Dendritic cell treated with granulocyte-macrophage colony-stimulating factor and Interleukin-4, amounts not matched to agents 40 ng/mL and 50 ng/mL, for 4 days (primary cell): ENCODE measurements around the gene PALLD.
A peak's percentile ranks its signal among the peaks of the same experiment; 100 is the strongest.

Source experiments
- H3K27ac Mint-ChIP-seq: one replicate; pipeline ENCODE4 v1.8.0; 2022; ENCODE audit warnings: mild to moderate bottlenecking, mixed read lengths
- H3K27me3 Mint-ChIP-seq: one replicate; pipeline ENCODE4 v1.8.0; 2022; ENCODE audit warnings: mild to moderate bottlenecking, mixed read lengths
- H3K36me3 Mint-ChIP-seq: one replicate; pipeline ENCODE4 v1.8.0; 2022; ENCODE audit warnings: low read depth, mixed read lengths
- H3K4me1 Mint-ChIP-seq: one replicate; pipeline ENCODE4 v1.8.0; 2022; ENCODE audit warnings: low read depth, mixed read lengths
- H3K4me3 Mint-ChIP-seq: one replicate; pipeline ENCODE4 v1.8.0; 2022; ENCODE audit warnings: mild to moderate bottlenecking, moderate library complexity, mixed read lengths
- H3K9me3 Mint-ChIP-seq: one replicate; pipeline ENCODE4 v1.8.0; 2022; ENCODE audit warnings: mixed read lengths
- intact Hi-C: fragments of 100-400 bp; cut with micrococcal nuclease; formaldehyde crosslinking; loops from one replicate; pipeline ENCODE4 v1.15.0; 2022

PALLD gene

GRCh38 chr4:168731706-168732414 is 235.0 kb downstream of the PALLD start:
- Mint-ChIP-seq H3K9me3 (peaks cover 9% of the 10 kb centered on the region), H3K36me3 (peaks cover 9% of the 10 kb centered on the region), H3K4me3 (peak overlapping the region; percentile 34), H3K4me1 (peaks cover 58% of the 10 kb centered on the region), H3K27ac (peak overlapping the region; percentile 82), H3K27me3 (peaks cover 11% of the 10 kb centered on the region)
- intact Hi-C loops = loop anchor here (1.0 to 5.0 kb wide), 2 partner anchors 9 to 100 kb away; no protein-coding TSS in a partner anchor

- H3K9me3 Mint-ChIP-seq = peaks cover under 1% of the 10 kb centered on the region
- H3K36me3 Mint-ChIP-seq = peaks cover under 1% of the 10 kb centered on the region
- H3K27me3 Mint-ChIP-seq = peaks cover 13% of the 10 kb centered on the region
- H3K4me3 Mint-ChIP-seq = no peak overlapping the region
- intact Hi-C loops = loop anchor here (5.0 kb wide), 1 partner anchor 100 kb away; no protein-coding TSS in a partner anchor
- H3K27ac Mint-ChIP-seq = peak overlapping the region; percentile 82
- H3K4me1 Mint-ChIP-seq = peaks cover 56% of the 10 kb centered on the region
Observed at GRCh38 chr4:168732714-168733113, 235.9 kb downstream of the PALLD start.

GRCh38 chr4:168734703-168735678 is 238.1 kb downstream of the PALLD start:
- Mint-ChIP-seq H3K27ac (peak overlapping the region; percentile 6), H3K4me3 (no peak overlapping the region), H3K27me3 (peaks cover 10% of the 10 kb centered on the region), H3K4me1 (peaks cover 53% of the 10 kb centered on the region), H3K36me3 (no peaks in the 10 kb centered on the region), H3K9me3 (no peaks in the 10 kb centered on the region)
- intact Hi-C loops = loop anchor here (5.0 kb wide), 2 partner anchors 52 to 97 kb away; no protein-coding TSS in a partner anchor

- Mint-ChIP-seq H3K36me3 (no peaks in the 10 kb centered on the region), H3K27me3 (peaks cover 7% of the 10 kb centered on the region), H3K4me3 (no peak overlapping the region), H3K4me1 (peaks cover 46% of the 10 kb centered on the region), H3K27ac (peak overlapping the region; percentile 6), H3K9me3 (no peaks in the 10 kb centered on the region)
- intact Hi-C loops = loop anchor here (5.0 kb wide), 1 partner anchor 52 kb away; no protein-coding TSS in a partner anchor
Observed at GRCh38 chr4:168735735-168736134, 238.9 kb downstream of the PALLD start.

GRCh38 chr4:168736860-168737805 is 240.3 kb downstream of the PALLD start:
- intact Hi-C loops = loop anchor here (5.0 kb wide), 1 partner anchor 50 kb away; no protein-coding TSS in a partner anchor
- no peaks in the 10 kb centered on the region for H3K36me3 Mint-ChIP-seq
- H3K27me3 Mint-ChIP-seq = peaks cover 7% of the 10 kb centered on the region
- no peak overlapping the region for H3K4me3 Mint-ChIP-seq
- no peaks in the 10 kb centered on the region for H3K9me3 Mint-ChIP-seq
- H3K4me1 Mint-ChIP-seq = peaks cover 45% of the 10 kb centered on the region
- H3K27ac Mint-ChIP-seq = no peak overlapping the region

- peaks cover 45% of the 10 kb centered on the region for H3K4me1 Mint-ChIP-seq
- H3K4me3 Mint-ChIP-seq = no peak overlapping the region
Observed at GRCh38 chr4:168737806-168738172, 240.9 kb downstream of the PALLD start.

GRCh38 chr4:168739886-168740285 is 243.0 kb downstream of the PALLD start:
- no peaks in the 10 kb centered on the region for H3K36me3 Mint-ChIP-seq
- H3K4me3 Mint-ChIP-seq = no peak overlapping the region
- peaks cover 14% of the 10 kb centered on the region for H3K27me3 Mint-ChIP-seq
- intact Hi-C loops = loop anchor here (5.0 kb wide), 1 partner anchor 47 kb away; no protein-coding TSS in a partner anchor
- peaks cover 48% of the 10 kb centered on the region for H3K4me1 Mint-ChIP-seq
- H3K27ac Mint-ChIP-seq = no peak overlapping the region
- no peaks in the 10 kb centered on the region for H3K9me3 Mint-ChIP-seq

More at GRCh38 chr4:168737806-168738172, 240.9 kb downstream of the PALLD start:
- no peaks in the 10 kb centered on the region for H3K36me3 Mint-ChIP-seq
- H3K9me3 Mint-ChIP-seq = no peaks in the 10 kb centered on the region
- intact Hi-C loops = loop anchor here (5.0 kb wide), 1 partner anchor 50 kb away; no protein-coding TSS in a partner anchor
- H3K27ac Mint-ChIP-seq = no peak overlapping the region
- H3K27me3 Mint-ChIP-seq = peaks cover 8% of the 10 kb centered on the region

- Mint-ChIP-seq H3K4me1 (peaks cover 40% of the 10 kb centered on the region), H3K27ac (no peak overlapping the region), H3K36me3 (no peaks in the 10 kb centered on the region), H3K27me3 (peaks cover 12% of the 10 kb centered on the region), H3K9me3 (no peaks in the 10 kb centered on the region), H3K4me3 (no peak overlapping the region)
- intact Hi-C loops = no loop called here
Observed at GRCh38 chr4:168740691-168741090, 243.8 kb downstream of the PALLD start.

- Mint-ChIP-seq H3K27me3 (peaks cover 12% of the 10 kb centered on the region), H3K36me3 (no peaks in the 10 kb centered on the region), H3K4me3 (peak overlapping the region; percentile 65), H3K27ac (peak overlapping the region; percentile 78), H3K4me1 (peaks cover 37% of the 10 kb centered on the region), H3K9me3 (no peaks in the 10 kb centered on the region)
- intact Hi-C loops = no loop called here
Observed at GRCh38 chr4:168741281-168742173, 244.7 kb downstream of the PALLD start.

GRCh38 chr4:168743131-168743530 is 246.3 kb downstream of the PALLD start:
- peaks cover 10% of the 10 kb centered on the region for H3K27me3 Mint-ChIP-seq
- H3K36me3 Mint-ChIP-seq = no peaks in the 10 kb centered on the region
- intact Hi-C loops = no loop called here
- no peak overlapping the region for H3K27ac Mint-ChIP-seq
- peaks cover 37% of the 10 kb centered on the region for H3K4me1 Mint-ChIP-seq
- H3K4me3 Mint-ChIP-seq = no peak overlapping the region
- H3K9me3 Mint-ChIP-seq = no peaks in the 10 kb centered on the region

- H3K27ac Mint-ChIP-seq = peak overlapping the region; percentile 46
- intact Hi-C loops = no loop called here
- H3K4me3 Mint-ChIP-seq = no peak overlapping the region
- H3K27me3 Mint-ChIP-seq = peaks cover 10% of the 10 kb centered on the region
- H3K36me3 Mint-ChIP-seq = no peaks in the 10 kb centered on the region
- no peaks in the 10 kb centered on the region for H3K9me3 Mint-ChIP-seq
- peaks cover 37% of the 10 kb centered on the region for H3K4me1 Mint-ChIP-seq
Observed at GRCh38 chr4:168743601-168744000, 246.7 kb downstream of the PALLD start.

- Mint-ChIP-seq H3K27ac (peak overlapping the region; percentile 46), H3K36me3 (no peaks in the 10 kb centered on the region), H3K4me1 (peaks cover 35% of the 10 kb centered on the region), H3K9me3 (no peaks in the 10 kb centered on the region), H3K27me3 (peaks cover 10% of the 10 kb centered on the region), H3K4me3 (no peak overlapping the region)
- intact Hi-C loops = no loop called here
Observed at GRCh38 chr4:168744021-168744420, 247.2 kb downstream of the PALLD start.
